ENCODE data around the gene NCLN.
"Not testable (repeated sequence)": the region's sequence is repeated elsewhere in the genome, so short reads cannot be mapped to it uniquely, and the experiment has no call there.

The NCLN gene

DNA sequence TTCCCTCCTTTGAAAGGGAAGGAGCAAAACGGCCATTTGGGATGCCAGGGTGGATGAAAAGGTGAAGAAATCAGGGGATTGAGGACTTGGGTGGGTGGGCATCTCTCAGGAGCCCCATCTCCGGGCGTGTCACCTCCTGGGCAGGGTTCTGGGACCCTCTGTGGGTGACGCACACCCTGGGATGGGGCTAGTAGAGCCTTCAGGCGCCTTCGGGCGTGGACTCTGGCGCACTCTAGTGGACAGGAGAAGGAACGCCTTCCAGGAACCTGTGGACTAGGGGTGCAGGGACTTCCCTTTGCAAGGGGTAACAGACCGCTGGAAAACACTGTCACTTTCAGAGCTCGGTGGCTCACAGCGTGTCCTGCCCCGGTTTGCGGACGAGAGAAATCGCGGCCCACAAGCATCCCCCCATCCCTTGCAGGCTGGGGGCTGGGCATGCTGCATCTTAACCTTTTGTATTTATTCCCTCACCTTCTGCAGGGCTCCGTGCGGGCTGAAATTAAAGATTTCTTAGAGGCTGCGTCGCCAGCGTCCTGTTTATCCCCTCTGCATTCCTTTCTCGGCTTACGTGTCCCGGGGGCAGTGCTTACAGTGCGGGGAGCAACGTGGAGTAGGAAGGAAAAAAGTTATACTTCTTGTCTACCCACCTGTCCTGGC is 22.4 kb upstream of the NCLN start:
- H3K36me3 ChIP-seq (replicated peaks), result no peaks in the 10 kb centered on the region
- no peak overlapping the region for H3K4me3 ChIP-seq
- in situ Hi-C loops (cut with MboI; ENCODE audit: low sequenced_read_pairs), result loop anchor here (10.0 kb wide), 1 partner anchor 209 kb away; no protein-coding TSS in a partner anchor
- H3K27me3 ChIP-seq (ENCODE audit: low read depth), result no peaks in the 10 kb centered on the region
- H3K9me3 ChIP-seq, result no peaks in the 10 kb centered on the region
- DNase-seq (ENCODE audit: low spot score in 2 of 2), result peak; percentile 61 to 82
- peaks cover 3% of the 10 kb centered on the region; the same call in 1 of the 2 replicates for H3K4me1 ChIP-seq

DNA sequence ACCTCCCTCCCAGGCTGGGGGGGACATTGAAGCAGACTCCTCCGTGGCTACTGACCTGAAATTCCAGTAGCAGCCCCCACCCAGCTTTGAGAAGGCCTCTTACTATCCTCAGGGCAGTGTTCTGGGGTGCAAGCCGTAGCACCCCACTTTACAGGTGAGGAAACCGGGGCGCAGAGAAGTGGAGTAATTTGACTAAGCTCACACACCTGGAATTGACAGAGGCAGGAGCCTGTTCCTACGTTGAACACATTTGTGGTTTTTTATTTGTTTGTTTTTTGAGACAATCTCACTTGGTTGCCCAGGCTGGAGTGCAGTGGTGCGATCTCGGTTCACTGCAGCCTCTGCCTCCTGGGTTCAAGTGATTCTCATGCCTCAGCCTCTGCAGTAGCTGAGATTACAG is 21.8 kb upstream of the NCLN start:
- no peak for DNase-seq (ENCODE audit: low spot score in 2 of 2)
- H3K36me3 ChIP-seq (replicated peaks), result no peaks in the 10 kb centered on the region
- H3K4me3 ChIP-seq, result no peak overlapping the region
- in situ Hi-C loops (cut with MboI; ENCODE audit: low sequenced_read_pairs), result loop anchor here (10.0 kb wide), 1 partner anchor 209 kb away; no protein-coding TSS in a partner anchor
- peaks cover 3% of the 10 kb centered on the region; the same call in 1 of the 2 replicates for H3K4me1 ChIP-seq
- H3K9me3 ChIP-seq, result no peaks in the 10 kb centered on the region
- H3K27me3 ChIP-seq (ENCODE audit: low read depth), result no peaks in the 10 kb centered on the region

DNA sequence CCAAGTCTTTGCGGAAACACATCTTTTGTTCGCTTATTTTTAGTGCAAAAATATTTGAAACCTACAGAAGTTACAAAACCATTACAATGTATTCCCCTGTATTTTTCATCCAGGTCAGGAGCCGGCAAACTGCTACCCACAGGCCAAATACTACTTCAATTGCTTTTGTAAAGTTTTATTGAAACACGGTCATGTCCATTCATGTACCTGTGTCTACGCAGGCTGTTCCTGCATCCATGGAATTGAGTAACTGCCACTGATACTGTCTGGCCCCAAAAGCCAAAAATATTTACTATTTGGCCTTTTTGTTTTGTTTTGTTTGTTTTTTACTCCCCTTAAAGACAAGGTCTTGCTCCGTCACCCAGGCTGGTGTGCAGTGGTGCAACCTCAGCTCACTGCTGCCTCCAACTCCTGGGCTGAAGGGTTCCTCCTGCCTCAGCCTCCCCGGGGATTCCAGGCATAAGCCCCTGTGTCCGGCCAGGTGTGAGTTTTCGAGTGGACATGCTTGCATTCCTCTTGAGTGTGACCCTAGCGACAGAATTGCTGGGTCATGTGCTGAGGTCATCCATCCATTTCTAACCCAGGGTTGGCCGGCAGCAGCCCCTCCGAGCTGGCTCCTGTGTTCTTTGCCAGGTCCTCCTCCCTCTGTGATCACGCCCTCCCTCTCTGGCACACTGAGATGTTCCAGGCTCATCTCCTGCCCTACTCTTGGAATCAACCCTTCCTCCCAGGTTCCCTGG is 18.0 kb upstream of the NCLN start:
- no peaks in the 10 kb centered on the region for H3K9me3 ChIP-seq
- in situ Hi-C loops (cut with MboI; ENCODE audit: low sequenced_read_pairs), result loop anchor here (10.0 kb wide), 1 partner anchor 213 kb away; no protein-coding TSS in a partner anchor
- H3K27me3 ChIP-seq (ENCODE audit: low read depth), result no peaks in the 10 kb centered on the region
- no peaks in the 10 kb centered on the region for H3K36me3 ChIP-seq (replicated peaks)
- DNase-seq (ENCODE audit: low spot score in 2 of 2), result no peak
- H3K4me1 ChIP-seq, result no peaks in the 10 kb centered on the region
- H3K4me3 ChIP-seq, result no peak overlapping the region

DNA sequence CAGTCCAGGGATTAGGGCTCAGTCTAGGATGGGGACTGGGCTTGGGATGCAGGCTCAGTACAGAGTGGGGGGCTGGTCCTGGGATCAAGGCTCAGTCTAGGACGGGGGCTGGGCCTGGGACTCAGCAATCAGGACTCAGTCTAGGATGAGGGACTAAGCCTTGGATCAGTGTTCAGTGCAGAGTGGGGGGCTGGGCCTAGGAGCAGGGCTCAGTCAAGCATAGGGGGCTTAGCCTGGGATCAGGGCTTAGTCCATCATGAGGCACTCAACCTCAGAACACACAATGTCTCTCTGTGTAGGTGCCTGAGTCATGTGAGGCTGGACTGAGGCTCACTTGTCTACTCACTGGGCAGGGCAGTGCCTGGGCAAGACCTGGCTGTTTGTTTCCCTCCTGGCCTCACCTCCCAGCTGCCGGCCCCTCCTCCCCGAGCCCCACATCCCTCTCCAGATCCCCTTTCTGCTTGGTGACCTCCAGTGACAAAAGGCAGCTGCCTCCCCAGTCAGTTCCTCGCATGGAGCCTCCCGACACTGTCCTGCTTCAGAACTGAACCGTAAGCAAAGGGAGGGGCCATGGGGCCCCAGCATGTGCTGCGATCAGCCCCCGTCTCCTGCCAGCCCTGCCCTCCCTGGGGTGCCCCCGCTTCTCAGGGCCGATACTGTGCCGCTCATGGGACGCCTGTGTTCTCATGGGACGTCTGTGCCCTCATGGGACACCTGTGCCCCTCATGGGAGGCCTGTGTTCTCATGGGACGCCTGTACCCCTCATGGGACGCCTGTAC is 13.6 kb upstream of the NCLN start:
- no peaks in the 10 kb centered on the region for H3K9me3 ChIP-seq
- H3K4me3 ChIP-seq, result no peak overlapping the region
- no peaks in the 10 kb centered on the region for H3K36me3 ChIP-seq (replicated peaks)
- DNase-seq (ENCODE audit: low spot score in 2 of 2), result no peak
- H3K4me1 ChIP-seq, result no peaks in the 10 kb centered on the region
- in situ Hi-C loops (cut with MboI; ENCODE audit: low sequenced_read_pairs), result no loop called here
- no peaks in the 10 kb centered on the region for H3K27me3 ChIP-seq (ENCODE audit: low read depth)

DNA sequence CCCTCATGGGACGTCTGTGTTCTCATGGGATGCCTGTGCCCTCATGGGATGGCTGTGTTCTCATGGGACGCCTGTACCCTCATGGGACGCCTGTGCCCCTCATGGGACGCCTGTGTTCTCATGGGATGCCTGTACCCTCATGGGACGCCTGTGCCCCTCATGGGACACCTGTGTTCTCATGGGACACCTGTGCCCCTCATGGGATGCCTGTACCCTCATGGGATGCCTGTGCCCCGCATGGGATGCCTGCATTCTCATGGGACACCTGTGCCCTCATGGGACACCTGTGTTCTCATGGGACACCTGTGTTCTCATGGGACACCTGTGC is 13.1 kb upstream of the NCLN start:
- in situ Hi-C loops (cut with MboI; ENCODE audit: low sequenced_read_pairs); H3K4me3 ChIP-seq; H3K9me3 ChIP-seq: not testable (repeated sequence)

DNA sequence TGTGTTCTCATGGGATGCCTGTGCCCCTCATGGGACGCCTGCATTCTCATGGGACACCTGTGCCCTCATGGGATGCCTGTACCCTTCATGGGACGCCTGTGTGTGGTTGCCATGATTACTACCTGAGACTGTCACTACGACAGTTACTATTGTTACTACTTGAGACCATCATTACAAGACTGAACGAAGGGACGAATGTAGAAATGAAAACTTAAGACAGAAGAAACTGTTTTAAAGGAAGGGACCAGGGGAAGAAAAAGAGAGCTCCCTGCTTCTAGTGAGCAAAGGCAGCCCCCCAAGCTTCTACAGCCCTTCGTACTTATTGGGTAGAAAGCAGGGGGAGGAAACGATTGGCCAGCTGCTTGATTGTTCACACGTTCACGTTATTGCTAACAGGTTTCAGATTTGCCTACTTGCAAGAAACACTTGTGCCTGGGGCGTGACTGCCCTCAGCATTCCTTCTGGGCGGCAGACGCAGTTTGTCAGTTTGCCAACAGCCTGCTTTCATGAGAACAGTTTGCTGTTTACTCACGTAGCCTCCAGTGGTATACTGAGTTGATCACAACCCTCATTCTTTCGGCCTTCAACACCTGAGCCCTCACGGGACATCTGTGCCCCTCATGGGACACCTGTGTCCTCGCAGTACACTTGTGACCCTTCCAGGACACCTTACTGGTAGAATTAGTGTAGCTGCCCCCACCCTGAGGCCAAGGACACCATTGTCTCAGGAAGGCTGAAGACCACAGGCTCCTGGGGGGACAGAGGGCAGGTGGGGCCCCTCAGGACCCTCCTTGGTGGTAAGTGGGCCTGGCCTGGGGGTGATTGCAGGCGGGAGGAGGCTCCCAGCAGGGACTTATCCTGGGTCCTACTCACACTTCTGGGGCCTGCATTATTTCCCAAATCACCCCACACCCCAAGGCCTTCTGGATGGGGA is 9.7 kb upstream of the NCLN start:
- H3K4me3 ChIP-seq, result no peak overlapping the region
- H3K9me3 ChIP-seq, result no peaks in the 10 kb centered on the region
- no peaks in the 10 kb centered on the region for H3K36me3 ChIP-seq (replicated peaks)
- H3K27me3 ChIP-seq (ENCODE audit: low read depth), result no peaks in the 10 kb centered on the region
- in situ Hi-C loops (cut with MboI; ENCODE audit: low sequenced_read_pairs), result no loop called here
- no peak for DNase-seq (ENCODE audit: low spot score in 2 of 2)
- no peaks in the 10 kb centered on the region for H3K4me1 ChIP-seq

More for the DNA sequence above, 13.1 kb upstream of the NCLN start:
- H3K27me3 ChIP-seq (ENCODE audit: low read depth); H3K36me3 ChIP-seq (replicated peaks); H3K4me1 ChIP-seq; DNase-seq (ENCODE audit: low spot score in 2 of 2): not testable (repeated sequence)

DNA sequence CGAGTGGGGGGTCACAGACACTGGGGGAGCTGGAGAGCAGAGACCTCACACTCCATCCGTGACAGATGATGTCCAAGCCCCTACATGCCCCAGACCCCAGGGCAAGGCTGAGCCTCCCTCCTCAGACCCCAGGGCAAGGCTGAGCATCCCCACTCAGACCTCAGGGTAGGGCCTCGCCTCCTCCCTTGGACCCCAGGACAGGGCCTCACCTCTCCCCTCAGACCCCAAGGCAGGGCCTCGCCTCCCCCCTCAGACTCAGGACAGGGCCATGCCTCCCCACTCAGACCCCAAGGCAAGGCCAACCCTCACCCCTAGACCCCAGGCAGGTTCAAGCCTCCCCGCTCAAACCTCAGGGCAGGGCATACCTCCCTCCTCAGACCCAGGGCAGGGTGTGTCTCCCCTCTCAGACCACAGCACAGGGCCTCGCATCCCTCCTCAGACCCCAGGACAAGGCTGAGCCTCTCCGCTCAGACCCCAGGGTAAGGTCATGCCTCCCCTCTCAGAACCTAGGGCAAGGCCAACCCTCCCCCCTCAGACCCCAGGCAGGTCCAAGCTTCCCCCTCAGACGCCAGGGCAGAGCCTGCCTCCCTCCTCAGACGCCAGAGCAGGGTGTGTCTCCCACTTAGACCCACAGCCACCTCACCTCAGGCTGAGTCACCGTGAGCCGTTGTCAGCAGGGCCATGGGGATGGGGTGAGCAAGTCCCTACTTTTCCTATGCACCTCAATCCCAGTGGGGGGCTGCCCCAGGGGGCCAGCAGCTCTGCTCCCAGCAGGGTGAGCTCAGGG is 8.8 kb upstream of the NCLN start:
- no peaks in the 10 kb centered on the region for H3K4me1 ChIP-seq
- in situ Hi-C loops (cut with MboI; ENCODE audit: low sequenced_read_pairs), result no loop called here
- no peaks in the 10 kb centered on the region for H3K27me3 ChIP-seq (ENCODE audit: low read depth)
- no peaks in the 10 kb centered on the region for H3K36me3 ChIP-seq (replicated peaks)
- H3K4me3 ChIP-seq, result no peak overlapping the region
- no peak for DNase-seq (ENCODE audit: low spot score in 2 of 2)
- H3K9me3 ChIP-seq, result no peaks in the 10 kb centered on the region

DNA sequence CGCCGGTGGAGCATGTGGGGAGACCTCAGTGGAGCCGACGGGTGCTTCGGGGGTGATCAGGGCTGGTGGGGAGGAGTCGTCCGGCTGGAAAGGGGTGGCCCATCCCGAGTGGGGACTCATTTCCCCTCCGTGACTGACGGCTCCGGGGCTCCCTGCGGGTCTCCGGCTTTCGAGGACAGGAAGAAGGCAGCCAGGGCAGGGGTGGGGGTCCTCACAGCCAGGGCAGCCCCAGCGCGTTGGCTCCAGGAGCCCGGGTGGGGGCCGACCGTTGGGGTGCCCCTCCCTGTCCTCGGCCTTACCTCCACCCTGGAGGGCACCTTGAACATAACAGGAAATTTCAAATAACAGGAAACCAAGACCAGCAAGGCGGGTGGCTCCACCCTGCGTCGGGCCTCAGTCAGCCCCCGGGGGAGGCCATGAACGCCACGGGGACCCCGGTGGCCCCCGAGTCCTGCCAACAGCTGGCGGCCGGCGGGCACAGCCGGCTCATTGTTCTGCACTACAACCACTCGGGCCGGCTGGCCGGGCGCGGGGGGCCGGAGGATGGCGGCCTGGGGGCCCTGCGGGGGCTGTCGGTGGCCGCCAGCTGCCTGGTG is 7.3 kb upstream of the NCLN start, which contains the start of gene S1PR4:
TSS of gene S1PR4 (plus strand) at position 393 of the 596 bp plus-strand sequence. CDS start at position 417, 24 bp downstream.
- H3K36me3 ChIP-seq (replicated peaks), result no peaks in the 10 kb centered on the region
- H3K4me1 ChIP-seq, result no peaks in the 10 kb centered on the region
- in situ Hi-C loops (cut with MboI; ENCODE audit: low sequenced_read_pairs), result no loop called here
- H3K27me3 ChIP-seq (ENCODE audit: low read depth), result no peaks in the 10 kb centered on the region
- DNase-seq (ENCODE audit: low spot score in 2 of 2), result no peak
- H3K4me3 ChIP-seq, result no peak within 1 kb of the TSS
- H3K9me3 ChIP-seq, result no peaks in the 10 kb centered on the region

DNA sequence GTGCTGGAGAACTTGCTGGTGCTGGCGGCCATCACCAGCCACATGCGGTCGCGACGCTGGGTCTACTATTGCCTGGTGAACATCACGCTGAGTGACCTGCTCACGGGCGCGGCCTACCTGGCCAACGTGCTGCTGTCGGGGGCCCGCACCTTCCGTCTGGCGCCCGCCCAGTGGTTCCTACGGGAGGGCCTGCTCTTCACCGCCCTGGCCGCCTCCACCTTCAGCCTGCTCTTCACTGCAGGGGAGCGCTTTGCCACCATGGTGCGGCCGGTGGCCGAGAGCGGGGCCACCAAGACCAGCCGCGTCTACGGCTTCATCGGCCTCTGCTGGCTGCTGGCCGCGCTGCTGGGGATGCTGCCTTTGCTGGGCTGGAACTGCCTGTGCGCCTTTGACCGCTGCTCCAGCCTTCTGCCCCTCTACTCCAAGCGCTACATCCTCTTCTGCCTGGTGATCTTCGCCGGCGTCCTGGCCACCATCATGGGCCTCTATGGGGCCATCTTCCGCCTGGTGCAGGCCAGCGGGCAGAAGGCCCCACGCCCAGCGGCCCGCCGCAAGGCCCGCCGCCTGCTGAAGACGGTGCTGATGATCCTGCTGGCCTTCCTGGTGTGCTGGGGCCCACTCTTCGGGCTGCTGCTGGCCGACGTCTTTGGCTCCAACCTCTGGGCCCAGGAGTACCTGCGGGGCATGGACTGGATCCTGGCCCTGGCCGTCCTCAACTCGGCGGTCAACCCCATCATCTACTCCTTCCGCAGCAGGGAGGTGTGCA is 6.6 kb upstream of the NCLN start:
- Histone ChIP-seq H3K36me3 (replicated peaks) (no peaks in the 10 kb centered on the region), H3K9me3 (no peaks in the 10 kb centered on the region), H3K4me3 (no peak overlapping the region), H3K27me3 (ENCODE audit: low read depth) (no peaks in the 10 kb centered on the region), H3K4me1 (no peaks in the 10 kb centered on the region)
- no peak for DNase-seq (ENCODE audit: low spot score in 2 of 2)
- in situ Hi-C loops (cut with MboI; ENCODE audit: low sequenced_read_pairs), result no loop called here

DNA sequence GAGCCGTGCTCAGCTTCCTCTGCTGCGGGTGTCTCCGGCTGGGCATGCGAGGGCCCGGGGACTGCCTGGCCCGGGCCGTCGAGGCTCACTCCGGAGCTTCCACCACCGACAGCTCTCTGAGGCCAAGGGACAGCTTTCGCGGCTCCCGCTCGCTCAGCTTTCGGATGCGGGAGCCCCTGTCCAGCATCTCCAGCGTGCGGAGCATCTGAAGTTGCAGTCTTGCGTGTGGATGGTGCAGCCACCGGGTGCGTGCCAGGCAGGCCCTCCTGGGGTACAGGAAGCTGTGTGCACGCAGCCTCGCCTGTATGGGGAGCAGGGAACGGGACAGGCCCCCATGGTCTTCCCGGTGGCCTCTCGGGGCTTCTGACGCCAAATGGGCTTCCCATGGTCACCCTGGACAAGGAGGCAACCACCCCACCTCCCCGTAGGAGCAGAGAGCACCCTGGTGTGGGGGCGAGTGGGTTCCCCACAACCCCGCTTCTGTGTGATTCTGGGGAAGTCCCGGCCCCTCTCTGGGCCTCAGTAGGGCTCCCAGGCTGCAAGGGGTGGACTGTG is 5.9 kb upstream of the NCLN start:
- in situ Hi-C loops (cut with MboI; ENCODE audit: low sequenced_read_pairs), result no loop called here
- DNase-seq (ENCODE audit: low spot score in 2 of 2), result no peak
- H3K4me3 ChIP-seq, result no peak overlapping the region
- H3K4me1 ChIP-seq, result no peaks in the 10 kb centered on the region
- no peaks in the 10 kb centered on the region for H3K36me3 ChIP-seq (replicated peaks)
- no peaks in the 10 kb centered on the region for H3K9me3 ChIP-seq
- no peaks in the 10 kb centered on the region for H3K27me3 ChIP-seq (ENCODE audit: low read depth)

DNA sequence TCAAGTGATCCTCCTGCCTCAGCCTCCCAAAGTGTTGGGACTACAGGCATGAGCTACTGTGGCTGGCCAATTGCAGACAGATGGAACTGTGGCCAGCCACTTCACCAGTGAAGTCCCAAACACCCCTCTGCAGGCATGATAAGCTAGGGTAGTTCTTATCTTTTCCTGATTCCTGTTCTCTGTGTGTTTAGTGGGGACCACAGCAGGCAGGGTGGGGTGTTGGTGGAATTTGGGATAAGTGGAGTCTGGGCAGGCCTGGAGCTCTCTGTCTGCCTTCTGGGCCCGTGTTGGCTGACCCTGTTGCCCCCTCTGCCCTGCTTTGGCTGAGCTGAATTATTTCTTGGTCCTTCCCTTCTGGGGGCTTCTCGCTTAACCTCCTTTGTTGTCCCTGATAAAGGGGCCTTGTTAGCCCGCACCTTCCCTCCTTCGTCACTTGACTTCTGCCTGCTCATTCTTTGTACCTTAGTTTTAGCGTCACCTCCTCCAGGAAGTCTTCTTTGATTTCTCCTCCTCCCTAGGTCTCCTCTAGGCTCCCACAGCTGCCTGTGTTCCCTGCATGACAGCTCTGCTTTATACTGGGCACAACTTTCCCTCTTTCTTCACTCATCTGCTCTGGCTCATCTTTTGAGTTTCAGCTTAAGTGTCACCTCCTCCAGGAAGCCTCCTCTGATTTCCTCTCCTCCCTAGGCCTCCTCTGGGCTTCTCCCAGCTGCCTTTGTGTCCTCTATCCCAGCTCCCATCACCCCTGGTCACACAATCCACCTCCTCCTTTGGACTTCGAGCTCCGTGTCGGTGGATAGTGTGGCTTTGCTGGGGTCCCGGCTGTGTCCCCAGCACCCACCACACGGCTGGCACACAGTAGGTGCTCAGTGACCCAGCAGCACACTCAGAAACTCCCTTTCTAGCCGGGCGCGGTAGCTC is 1.7 kb upstream of the NCLN start:
- H3K27me3 ChIP-seq (ENCODE audit: low read depth), result no peaks in the 10 kb centered on the region
- no peaks in the 10 kb centered on the region for H3K9me3 ChIP-seq
- in situ Hi-C loops (cut with MboI; ENCODE audit: low sequenced_read_pairs), result no loop called here
- DNase-seq (ENCODE audit: low spot score in 2 of 2), result no peak
- H3K36me3 ChIP-seq (replicated peaks), result peaks cover 18% of the 10 kb centered on the region
- H3K4me1 ChIP-seq, result peaks cover 5% of the 10 kb centered on the region; the same call in 1 of the 2 replicates
- H3K4me3 ChIP-seq, result no peak overlapping the region; the same call in 1 of the 2 replicates

Measured in HAP-1 (cell line).